Measurements from ENCODE around the gene RBMS3. TPM values are rescaled to one million over a fixed set of nuclear protein-coding genes. Genes with fewer than 3 reads are reported as not detected.

Gene RBMS3
- total RNA-seq, 1 experiment from 2014 or later: 0.42 TPM

- ChIA-PET POLR2A (no interaction called here), CTCF (no interaction called here), RAD21 (ENCODE audit: low non-redundant PET in 1 of 2, low total read pairs in 2 of 2, uncharacterized antibody in 2 of 2, unreplicated experiment in 2 of 2) (no interaction called here)
- ATAC-seq (no peak), DNase-seq (ENCODE audit: low read depth, low spot score) (no peak)
- intact Hi-C loops (cut with micrococcal nuclease): no loop called here
- Histone ChIP-seq H3K4me3 (replicated peaks in 1 of 2; ENCODE audit: low read depth in 1 of 2, low read length in 2 of 2) (no peak overlapping the region), H3K4me2 (ENCODE audit: low read length) (no peak overlapping the region), H3K27ac (ENCODE audit: low read depth, low read length) (no peak overlapping the region), H2AFZ (ENCODE audit: low read depth, low read length, poor library complexity, severe bottlenecking) (no peak overlapping the region), H3K36me3 (ENCODE audit: control insufficient read depth in 1 of 2, insufficient read depth in 2 of 2, low read length in 2 of 2) (no peaks in the 10 kb centered on the region), H4K20me1 (ENCODE audit: insufficient read depth) (no peaks in the 10 kb centered on the region), H3K79me2 (ENCODE audit: insufficient read depth, low read length) (no peaks in the 10 kb centered on the region), H3K9me3 (ENCODE audit: control insufficient read depth in 1 of 2, insufficient read depth in 1 of 2, low read depth in 1 of 2, low read length in 2 of 2) (no peaks in the 10 kb centered on the region), H3K9me2 (ENCODE audit: insufficient read depth) (no peaks in the 10 kb centered on the region), H3K9ac (ENCODE audit: low read length) (no peak overlapping the region), H3K4me1 (ENCODE audit: control insufficient read depth in 1 of 2, insufficient read depth in 2 of 2, low read length in 2 of 2) (no peaks in the 10 kb centered on the region), H3K27me3 (ENCODE audit: insufficient read depth, low read length) (no peaks in the 10 kb centered on the region)
- no peak for TF ChIP-seq JUND (IDR thresholded peaks at IDR 0.05)
- no peak for TF ChIP-seq EGR1 (IDR thresholded peaks at IDR 0.05; ENCODE audit: low read depth)
- TF ChIP-seq ZNF274 (IDR thresholded peaks at IDR 0.05; ENCODE audit: low read depth, low read length): no peak
- no peak for TF ChIP-seq YY1 (IDR thresholded peaks at IDR 0.05; ENCODE audit: extremely low read depth, insufficient replicate concordance, low read depth, low read length)
- TF ChIP-seq CTCF (IDR thresholded peaks at IDR 0.05 in 2 of 3, conservative IDR thresholded peaks at IDR 0.05 in 1 of 3; ENCODE audit: borderline replicate concordance in 1 of 3, insufficient read depth in 1 of 3, low read depth in 2 of 3, low read length in 2 of 3): no peak
- BruUV-seq (replicated peaks): no TSS peak
Measured at GRCh38 chr3:29420106-29420505, 139.2 kb downstream of the RBMS3 start.

GRCh38 chr3:29426302-29427226 is 145.7 kb downstream of the RBMS3 start:
- Histone ChIP-seq H3K9ac (ENCODE audit: low read length) (no peak overlapping the region), H4K20me1 (ENCODE audit: insufficient read depth) (no peaks in the 10 kb centered on the region), H3K27me3 (ENCODE audit: insufficient read depth, low read length) (no peaks in the 10 kb centered on the region), H3K9me3 (ENCODE audit: control insufficient read depth in 1 of 2, insufficient read depth in 1 of 2, low read depth in 1 of 2, low read length in 2 of 2) (no peaks in the 10 kb centered on the region), H3K9me2 (ENCODE audit: insufficient read depth) (no peaks in the 10 kb centered on the region), H3K4me2 (ENCODE audit: low read length) (no peak overlapping the region), H3K36me3 (ENCODE audit: control insufficient read depth in 1 of 2, insufficient read depth in 2 of 2, low read length in 2 of 2) (no peaks in the 10 kb centered on the region), H3K4me3 (replicated peaks in 1 of 2; ENCODE audit: low read depth in 1 of 2, low read length in 2 of 2) (no peak overlapping the region), H3K4me1 (ENCODE audit: control insufficient read depth in 1 of 2, insufficient read depth in 2 of 2, low read length in 2 of 2) (no peaks in the 10 kb centered on the region), H2AFZ (ENCODE audit: low read depth, low read length, poor library complexity, severe bottlenecking) (no peak overlapping the region), H3K79me2 (ENCODE audit: insufficient read depth, low read length) (no peaks in the 10 kb centered on the region), H3K27ac (ENCODE audit: low read depth, low read length) (no peak overlapping the region)
- no TSS peak for BruUV-seq (replicated peaks)
- no peak for TF ChIP-seq MAX (IDR thresholded peaks at IDR 0.05)
- TF ChIP-seq SIN3A (IDR thresholded peaks at IDR 0.05; ENCODE audit: low read depth): no peak
- DNase-seq (ENCODE audit: low read depth, low spot score) (no peak), ATAC-seq (no peak)
- intact Hi-C loops (cut with micrococcal nuclease): no loop called here
- ChIA-PET POLR2A (no interaction called here), CTCF (no interaction called here), RAD21 (ENCODE audit: low non-redundant PET in 1 of 2, low total read pairs in 2 of 2, uncharacterized antibody in 2 of 2, unreplicated experiment in 2 of 2) (no interaction called here)

Measured in HCT116 (cell line).